Panc1 (cell line): ENCODE results near the gene SHOX. TPM values are rescaled to one million over a fixed set of nuclear protein-coding genes. Genes with fewer than 3 reads are reported as not detected.

Source experiments
- ATAC-seq: fragments of 200-7000 bp; cut with Tn5 transposase; 2 replicates; pipeline ENCODE4 v1.9.1; 2020; ENCODE audit warnings: mild to moderate bottlenecking, moderate library complexity
- BruUV-seq: library from RNA; stranded (reverse); fragments of 400-500 nt; replicated peaks from 2 replicates; lab custom pipeline; 2021; lab: Mats Ljungman, UMichigan
- CTCF ChIA-PET: fragments of 300-600 bp; sonication (Branson Sonifier 250); formaldehyde crosslinking; loops from one replicate; lab custom pipeline; 2022; ENCODE audit warnings: antibody characterized with exemption; lab: Charles Lee
- POLR2A ChIA-PET: fragments of 300-600 bp; sonication (Branson Sonifier 250); formaldehyde crosslinking; loops from one replicate; lab custom pipeline; 2022; ENCODE audit warnings: antibody characterized with exemption; lab: Charles Lee
- DNase-seq: peaks from one replicate; pipeline ENCODE4 v3.0.0-alpha.2; 2010; ENCODE audit warnings: low read depth, low spot score
- H3K27ac ChIP-seq: 2 replicates; pipeline ENCODE4 v1.5.1; 2011; ENCODE audit warnings: mild to moderate bottlenecking, low read length, inconsistent platforms
- H3K27me3 ChIP-seq: fragments of 200-500 bp; sonication (Bioruptor generic); 2 replicates; pipeline ENCODE4 v1.6.0; 2014; ENCODE audit warnings: low read length, inconsistent platforms; ENCODE audit not compliant: control insufficient read depth, insufficient read depth
- H3K36me3 ChIP-seq: fragments of 200-500 bp; sonication (Bioruptor generic); 2 replicates; pipeline ENCODE4 v1.5.1; 2014; ENCODE audit warnings: inconsistent platforms, mild to moderate bottlenecking, low read length, moderate library complexity; ENCODE audit not compliant: control insufficient read depth, insufficient read depth
- H3K4me1 ChIP-seq: 2 replicates; pipeline ENCODE4 v1.5.1; 2011; ENCODE audit warnings: inconsistent platforms, mild to moderate bottlenecking, low read length, moderate library complexity; ENCODE audit not compliant: control insufficient read depth, insufficient read depth
- H3K4me3 ChIP-seq, 2 experiments: 2 replicates each; pipeline ENCODE4 v1.5.1; 2011 to 2012; ENCODE audit warnings: low read depth in 2 of 2, low read length in 2 of 2, mild to moderate bottlenecking in 2 of 2, inconsistent platforms in 1 of 2, moderate library complexity in 1 of 2
- H3K9me3 ChIP-seq: fragments of 200-500 bp; sonication (Bioruptor generic); 2 replicates; pipeline ENCODE4 v1.5.1; 2014; ENCODE audit warnings: low read depth, mild to moderate bottlenecking, inconsistent platforms, low read length, moderate library complexity; ENCODE audit not compliant: control insufficient read depth, insufficient read depth
- CTCF ChIP-seq: fragments of 450-650 bp; IDR thresholded peaks from 2 replicates; pipeline ENCODE4 v1.5.1; 2017; ENCODE audit warnings: mild to moderate bottlenecking
- POLR2AphosphoS5 ChIP-seq: IDR thresholded peaks from 2 replicates; pipeline ENCODE4 v1.6.1; 2012; ENCODE audit warnings: mild to moderate bottlenecking, low read depth, low read length, moderate library complexity
- REST ChIP-seq, 2 experiments: IDR thresholded peaks; 2 replicates each; pipeline ENCODE4 v1.6.1; 2011 to 2012; ENCODE audit warnings: low read depth in 2 of 2, control low read depth in 1 of 2, low read length in 1 of 2, mild to moderate bottlenecking in 1 of 2, moderate library complexity in 1 of 2; ENCODE audit not compliant: insufficient read depth in 1 of 2
- SIN3A ChIP-seq: IDR thresholded peaks from 2 replicates; pipeline ENCODE4 v1.6.1; 2012; ENCODE audit warnings: low read depth, mild to moderate bottlenecking, low read length, moderate library complexity, borderline replicate concordance; ENCODE audit not compliant: insufficient read depth
- TCF7L2 ChIP-seq: IDR thresholded peaks from 2 replicates; pipeline ENCODE4 v1.6.1; 2011; ENCODE audit warnings: mild to moderate bottlenecking, low read depth, low read length, inconsistent platforms
- in situ Hi-C: cut with HindIII; loops from 2 replicates; pipeline ENCODE4 v1.10.0; 2016; ENCODE audit warnings: low sequenced_read_pairs, low pct_unique_long_range_greater_than_20kb
- intact Hi-C: fragments of 100-400 bp; cut with micrococcal nuclease; formaldehyde crosslinking; loops from one replicate; pipeline ENCODE4 v1.10.0; 2022; ENCODE audit not compliant: unreplicated experiment
- total RNA-seq: library from RNA; stranded (reverse); gene quantifications from one replicate; pipeline ENCODE4 v1.2.1, GENCODE V29; 2021; ENCODE audit not compliant: unreplicated experiment

The SHOX gene
- total RNA-seq, 1 experiment from 2014 or later, result not detected

DNA sequence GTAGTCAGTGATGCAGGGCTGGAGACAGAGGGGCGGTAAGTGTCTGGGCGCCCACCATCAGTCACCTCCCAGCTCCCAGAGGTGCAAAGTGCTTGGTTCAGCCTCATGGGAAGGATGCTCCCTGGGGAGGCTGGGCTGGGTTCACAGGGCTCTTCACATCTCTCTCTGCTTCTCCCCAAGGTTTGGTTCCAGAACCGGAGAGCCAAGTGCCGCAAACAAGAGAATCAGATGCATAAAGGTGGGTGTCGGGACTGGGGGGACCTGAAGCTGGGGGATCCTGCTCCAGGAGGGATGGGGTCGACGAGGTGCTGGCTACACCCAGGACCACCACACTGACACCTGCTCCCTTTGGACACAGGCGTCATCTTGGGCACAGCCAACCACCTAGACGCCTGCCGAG is 10.1 kb downstream of the SHOX start:
- in situ Hi-C loops, result no loop called here
- Histone ChIP-seq H3K27me3 (no peaks in the 10 kb centered on the region), H3K4me1 (no peaks in the 10 kb centered on the region), H3K4me3 (no peak overlapping the region), H3K36me3 (no peaks in the 10 kb centered on the region), H3K27ac (no peak overlapping the region), H3K9me3 (no peaks in the 10 kb centered on the region)
- ChIA-PET POLR2A (no interaction called here), CTCF (no interaction called here)
- ATAC-seq (no peak), DNase-seq (no peak)
- BruUV-seq, result no TSS peak
- no peak for TF ChIP-seq SIN3A
- TF ChIP-seq REST (IDR thresholded peaks at IDR 0.05; ENCODE audit: insufficient read depth in 1 of 2, low read depth in 2 of 2, low read length in 1 of 2), result no peak
- TF ChIP-seq TCF7L2, result no peak
- TF ChIP-seq POLR2AphosphoS5, result no peak
- no peak for TF ChIP-seq CTCF
- intact Hi-C loops, result no loop called here

DNA sequence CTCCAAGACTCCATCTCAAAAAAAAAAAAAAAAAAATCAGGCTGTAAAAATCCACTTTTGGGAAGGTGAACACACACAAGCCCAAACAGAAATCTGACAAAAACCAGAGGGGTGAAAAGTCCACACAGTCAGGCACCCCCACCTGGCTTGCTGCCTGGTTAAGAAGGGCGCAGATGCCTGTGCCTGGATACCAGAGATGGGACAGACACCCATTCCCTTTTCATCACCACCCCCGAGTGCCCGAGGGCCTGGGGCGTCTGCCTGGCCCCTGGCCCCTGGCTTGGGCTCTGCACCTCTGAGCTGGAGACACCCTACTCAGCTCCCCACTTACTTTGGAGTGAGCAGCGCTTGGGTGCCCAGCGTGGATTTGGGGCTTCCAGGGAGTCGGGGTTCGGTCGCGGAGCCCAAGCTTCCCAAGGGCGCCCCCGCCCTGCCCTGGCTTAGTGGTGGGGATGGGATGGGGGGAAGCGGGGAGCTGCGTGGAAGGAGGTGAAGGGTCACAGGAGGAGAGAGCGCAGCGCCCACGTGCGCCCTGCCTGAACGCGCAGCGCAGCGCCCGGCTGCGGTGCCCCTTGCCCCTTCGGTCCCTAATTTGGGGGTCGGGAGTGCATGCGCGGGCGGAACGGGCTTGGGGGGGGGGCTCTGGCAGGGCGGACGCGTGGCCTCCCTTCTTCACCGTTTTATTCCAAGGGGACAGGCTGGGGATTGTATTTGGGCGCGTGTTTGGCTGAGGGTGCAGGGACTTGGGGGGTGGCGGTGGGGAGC is 11.3 kb downstream of the SHOX start:
- ChIA-PET POLR2A (no interaction called here), CTCF (no interaction called here)
- H3K4me1 ChIP-seq, result no peaks in the 10 kb centered on the region
- H3K36me3 ChIP-seq, result no peaks in the 10 kb centered on the region
- H3K27me3 ChIP-seq, result no peaks in the 10 kb centered on the region
- no peak for ATAC-seq
- H3K9me3 ChIP-seq, result no peaks in the 10 kb centered on the region
- H3K27ac ChIP-seq, result no peak overlapping the region
- TF ChIP-seq TCF7L2, result no peak
- no peak for TF ChIP-seq CTCF
- no peak for TF ChIP-seq REST (IDR thresholded peaks at IDR 0.05; ENCODE audit: insufficient read depth in 1 of 2, low read depth in 2 of 2, low read length in 1 of 2)
- no peak for TF ChIP-seq POLR2AphosphoS5
- no peak for TF ChIP-seq SIN3A
- intact Hi-C loops (no loop called here), in situ Hi-C loops (no loop called here)
- DNase-seq, result no peak
- H3K4me3 ChIP-seq, result no peak overlapping the region
- BruUV-seq, result no TSS peak
